ENCODE results near the gene FAXDC2.

Gene FAXDC2

DNA sequence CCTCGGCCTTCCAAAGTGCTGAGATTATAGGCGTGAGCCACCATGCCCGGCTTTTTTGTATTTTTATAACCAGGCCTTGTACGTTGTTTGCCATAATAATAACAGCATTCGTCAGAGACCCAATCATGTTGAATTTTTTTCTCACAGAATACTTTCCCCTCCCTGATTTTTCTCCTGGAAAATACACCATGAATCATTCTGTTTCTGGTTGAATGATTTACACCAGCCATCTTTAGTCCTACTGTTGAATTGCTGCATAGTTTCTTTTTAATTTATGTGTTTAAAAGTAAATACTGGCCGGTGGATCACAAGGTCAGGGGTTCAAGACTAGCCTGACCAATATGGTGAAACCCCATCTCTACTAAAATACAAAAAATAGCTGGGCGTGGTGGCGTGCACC lies 11.5 kb upstream of the FAXDC2 start:
- DNase-seq = no peak
- 85% methylated on average over 7 of the region's 8 CpGs for WGBS (ENCODE audit: insufficient coverage)
- H3K36me3 ChIP-seq (ENCODE audit: control insufficient read depth in 4 of 4, insufficient read depth in 4 of 4, low read length in 3 of 4) = peaks cover 8 to 36% (median 24%) of the 10 kb centered on the region in 4 experiments
- POLR2A ChIA-PET = no interaction called here
- H3K27ac ChIP-seq (ENCODE audit: insufficient read depth in 1 of 2, low read depth in 1 of 2, low read length in 2 of 2, poor library complexity in 1 of 2, severe bottlenecking in 2 of 2) = no peak overlapping the region
- peaks cover 24 to 38% (median 32%) of the 10 kb centered on the region in 4 experiments for H3K4me1 ChIP-seq (ENCODE audit: control extremely low read depth in 1 of 4, control insufficient read depth in 4 of 4, insufficient read depth in 4 of 4, low read length in 3 of 4)
- no peaks in the 10 kb centered on the region for H3K9me3 ChIP-seq (ENCODE audit: control extremely low read depth in 1 of 5, control insufficient read depth in 4 of 5, insufficient read depth in 2 of 5, low read depth in 1 of 5, low read length in 4 of 5)
- peak overlapping the region in 1 of 7 experiments; percentile 92 for H3K4me3 ChIP-seq (ENCODE audit: control insufficient read depth in 1 of 7, extremely low read depth in 1 of 7, insufficient read depth in 4 of 7, low read depth in 2 of 7, low read length in 6 of 7)
- no peaks in the 10 kb centered on the region for H3K27me3 ChIP-seq (replicated peaks in 2 of 5; ENCODE audit: control insufficient read depth in 4 of 5, insufficient read depth in 5 of 5, low read length in 4 of 5)
- CTCF ChIA-PET = interaction anchor here (0.8 kb wide), 1 partner anchor 103 kb away, joined by 3 read pairs; no protein-coding TSS in a partner anchor

DNA sequence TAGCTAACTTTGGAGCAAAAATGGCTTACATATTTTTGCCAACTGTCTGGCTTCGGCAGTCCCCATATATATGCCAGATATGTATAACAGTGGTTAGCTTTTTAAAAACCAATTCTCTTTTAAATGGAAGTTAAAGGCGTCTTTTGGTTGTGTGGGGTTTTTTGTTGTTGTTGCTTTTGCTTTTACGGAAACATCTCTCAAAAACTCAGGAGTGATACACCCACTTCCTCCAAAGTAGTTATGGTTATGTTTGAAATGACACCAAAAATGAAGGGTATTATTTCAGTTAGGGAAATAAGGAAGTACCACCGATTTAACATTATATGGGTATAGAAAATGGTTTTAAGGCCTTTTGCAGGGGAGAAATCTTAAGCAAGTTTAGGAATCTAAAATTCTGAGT lies 10.4 kb upstream of the FAXDC2 start:
- peak overlapping the region in 6 of 7 experiments; percentile 82 to 100 (median 94) for H3K4me3 ChIP-seq (ENCODE audit: control insufficient read depth in 1 of 7, extremely low read depth in 1 of 7, insufficient read depth in 4 of 7, low read depth in 2 of 7, low read length in 6 of 7)
- H3K4me1 ChIP-seq (ENCODE audit: control extremely low read depth in 1 of 4, control insufficient read depth in 4 of 4, insufficient read depth in 4 of 4, low read length in 3 of 4) = peaks cover 28 to 41% (median 35%) of the 10 kb centered on the region in 4 experiments
- WGBS (ENCODE audit: insufficient coverage) = 0% methylated on average over 1 of the region's 4 CpGs
- no peaks in the 10 kb centered on the region for H3K9me3 ChIP-seq (ENCODE audit: control extremely low read depth in 1 of 5, control insufficient read depth in 4 of 5, insufficient read depth in 2 of 5, low read depth in 1 of 5, low read length in 4 of 5)
- ChIA-PET POLR2A (no interaction called here), CTCF (no interaction called here)
- peak overlapping the region; percentile 18 to 98 for H3K27ac ChIP-seq (ENCODE audit: insufficient read depth in 1 of 2, low read depth in 1 of 2, low read length in 2 of 2, poor library complexity in 1 of 2, severe bottlenecking in 2 of 2)
- DNase-seq = peak in 2 of 3 donors; percentile 61 to 76
- H3K36me3 ChIP-seq (ENCODE audit: control insufficient read depth in 4 of 4, insufficient read depth in 4 of 4, low read length in 3 of 4) = peaks cover 5 to 29% (median 16%) of the 10 kb centered on the region in 4 experiments
- H3K27me3 ChIP-seq (replicated peaks in 2 of 5; ENCODE audit: control insufficient read depth in 4 of 5, insufficient read depth in 5 of 5, low read length in 4 of 5) = no peaks in the 10 kb centered on the region

DNA sequence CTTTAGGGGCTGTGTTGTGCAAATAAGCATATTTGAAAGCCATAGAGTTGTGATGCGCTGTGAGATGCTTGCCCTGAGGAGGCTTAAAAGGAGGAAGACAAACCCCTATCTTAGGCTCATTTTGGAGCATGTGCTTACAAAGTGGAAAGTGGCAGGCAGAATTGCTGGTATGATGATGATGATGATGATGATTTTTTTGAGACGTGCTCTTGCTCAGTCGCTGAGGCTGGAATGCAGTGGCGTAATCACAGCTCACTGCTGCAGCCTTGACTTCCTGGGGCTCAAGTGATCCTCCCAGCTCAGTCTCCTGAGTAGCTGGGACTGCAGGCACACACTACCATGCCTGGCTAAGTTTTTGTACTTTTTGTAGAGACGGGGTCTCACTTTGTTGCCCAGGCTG lies 9.7 kb upstream of the FAXDC2 start:
- peak overlapping the region; percentile 95 to 98 for H3K27ac ChIP-seq (ENCODE audit: insufficient read depth in 1 of 2, low read depth in 1 of 2, low read length in 2 of 2, poor library complexity in 1 of 2, severe bottlenecking in 2 of 2)
- CTCF ChIA-PET = no interaction called here
- POLR2A ChIA-PET = no interaction called here
- H3K9me3 ChIP-seq (ENCODE audit: control extremely low read depth in 1 of 5, control insufficient read depth in 4 of 5, insufficient read depth in 2 of 5, low read depth in 1 of 5, low read length in 4 of 5) = no peaks in the 10 kb centered on the region
- peak overlapping the region in 6 of 7 experiments; percentile 82 to 100 (median 94) for H3K4me3 ChIP-seq (ENCODE audit: control insufficient read depth in 1 of 7, extremely low read depth in 1 of 7, insufficient read depth in 4 of 7, low read depth in 2 of 7, low read length in 6 of 7)
- WGBS (ENCODE audit: insufficient coverage) = 55% methylated on average over 5 of the region's 5 CpGs
- H3K36me3 ChIP-seq (ENCODE audit: control insufficient read depth in 4 of 4, insufficient read depth in 4 of 4, low read length in 3 of 4) = peaks cover 0 to 23% (median 12%) of the 10 kb centered on the region in 4 experiments
- H3K4me1 ChIP-seq (ENCODE audit: control extremely low read depth in 1 of 4, control insufficient read depth in 4 of 4, insufficient read depth in 4 of 4, low read length in 3 of 4) = peaks cover 28 to 41% (median 35%) of the 10 kb centered on the region in 4 experiments
- no peaks in the 10 kb centered on the region for H3K27me3 ChIP-seq (replicated peaks in 2 of 5; ENCODE audit: control insufficient read depth in 4 of 5, insufficient read depth in 5 of 5, low read length in 4 of 5)
- no peak for DNase-seq

- CTCF ChIA-PET = interaction anchor here (1.0 kb wide), 1 partner anchor 8 kb away, joined by 3 read pairs; no protein-coding TSS in a partner anchor
Measured at GRCh38 chr5:154858972-154859871, 8.8 kb upstream of the FAXDC2 start.

DNA sequence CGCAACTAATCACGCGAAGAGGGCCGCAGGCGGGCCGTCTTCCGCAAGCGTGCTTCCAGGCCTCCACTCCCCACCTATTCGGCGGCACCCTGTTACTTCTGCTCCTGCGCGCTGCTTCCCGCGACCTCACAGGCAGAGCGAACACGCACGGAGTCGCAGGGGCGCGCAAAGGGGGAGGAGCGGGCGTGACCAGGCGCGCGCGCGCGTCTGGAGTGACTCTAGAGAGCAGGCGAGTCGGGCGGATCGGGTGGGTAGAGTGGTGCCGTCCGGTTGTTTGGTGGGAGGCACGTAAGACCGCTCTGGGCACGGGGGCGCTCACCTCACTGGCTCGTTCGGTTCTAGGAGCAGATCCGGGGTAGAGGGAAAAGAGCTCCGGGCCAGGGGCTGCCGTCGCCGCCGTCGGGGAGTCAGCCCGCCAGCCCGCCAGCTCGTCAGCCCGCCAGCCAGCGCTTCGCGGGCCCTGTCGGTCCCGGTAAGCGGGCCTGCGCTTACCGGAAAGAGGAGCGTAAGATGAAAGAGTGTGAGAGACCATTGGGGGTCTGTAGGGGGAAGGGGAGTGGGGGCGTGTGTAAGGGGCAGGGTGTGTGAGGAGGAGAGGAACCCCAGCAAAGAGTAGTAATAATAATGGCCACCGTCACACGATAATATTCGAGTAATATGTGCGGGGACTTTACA lies 8.0 kb upstream of the FAXDC2 start, which contains the start of gene CNOT8:
Gene CNOT8 (plus strand): TSS at position 331 of the 675 bp plus-strand sequence. CDS start 4,652 bp downstream, outside the sequence.
- H3K27me3 ChIP-seq (replicated peaks in 2 of 5; ENCODE audit: control insufficient read depth in 4 of 5, insufficient read depth in 5 of 5, low read length in 4 of 5) = no peaks in the 10 kb centered on the region
- CTCF ChIA-PET = interaction anchor here (1.0 kb wide), 1 partner anchor 9 kb away, joined by 3 read pairs; no protein-coding TSS in a partner anchor
- H3K9me3 ChIP-seq (ENCODE audit: control extremely low read depth in 1 of 5, control insufficient read depth in 4 of 5, insufficient read depth in 2 of 5, low read depth in 1 of 5, low read length in 4 of 5) = no peaks in the 10 kb centered on the region
- H3K4me1 ChIP-seq (ENCODE audit: control extremely low read depth in 1 of 4, control insufficient read depth in 4 of 4, insufficient read depth in 4 of 4, low read length in 3 of 4) = peaks cover 28 to 41% (median 35%) of the 10 kb centered on the region in 4 experiments
- DNase-seq = peak; percentile 99
- H3K4me3 ChIP-seq (ENCODE audit: control insufficient read depth in 1 of 7, extremely low read depth in 1 of 7, insufficient read depth in 4 of 7, low read depth in 2 of 7, low read length in 6 of 7) = peak within 1 kb of the TSS; percentile 80 to 100 (median 92)
- H3K36me3 ChIP-seq (ENCODE audit: control insufficient read depth in 4 of 4, insufficient read depth in 4 of 4, low read length in 3 of 4) = peaks cover 0 to 10% (median 4%) of the 10 kb centered on the region in 4 experiments
- WGBS (ENCODE audit: insufficient coverage) = under 1% methylated on average over 47 of the region's 65 CpGs
- peak within 1 kb of the TSS; percentile 95 to 98 for H3K27ac ChIP-seq (ENCODE audit: insufficient read depth in 1 of 2, low read depth in 1 of 2, low read length in 2 of 2, poor library complexity in 1 of 2, severe bottlenecking in 2 of 2)
- POLR2A ChIA-PET = interaction anchor here (0.7 kb wide), 1 partner anchor 21 kb away, joined by 3 read pairs; no protein-coding TSS in a partner anchor

More at GRCh38 chr5:154858972-154859871, 8.8 kb upstream of the FAXDC2 start:
- H3K9me3 ChIP-seq (ENCODE audit: control extremely low read depth in 1 of 5, control insufficient read depth in 4 of 5, insufficient read depth in 2 of 5, low read depth in 1 of 5, low read length in 4 of 5) = no peaks in the 10 kb centered on the region
- DNase-seq = peak in 2 of 3 donors; percentile 58 to 68
- H3K36me3 ChIP-seq (ENCODE audit: control insufficient read depth in 4 of 4, insufficient read depth in 4 of 4, low read length in 3 of 4) = peaks cover 0 to 15% (median 8%) of the 10 kb centered on the region in 4 experiments
- H3K27me3 ChIP-seq (replicated peaks in 2 of 5; ENCODE audit: control insufficient read depth in 4 of 5, insufficient read depth in 5 of 5, low read length in 4 of 5) = no peaks in the 10 kb centered on the region
- peak overlapping the region; percentile 95 to 98 for H3K27ac ChIP-seq (ENCODE audit: insufficient read depth in 1 of 2, low read depth in 1 of 2, low read length in 2 of 2, poor library complexity in 1 of 2, severe bottlenecking in 2 of 2)
- peaks cover 28 to 41% (median 35%) of the 10 kb centered on the region in 4 experiments for H3K4me1 ChIP-seq (ENCODE audit: control extremely low read depth in 1 of 4, control insufficient read depth in 4 of 4, insufficient read depth in 4 of 4, low read length in 3 of 4)
- POLR2A ChIA-PET = interaction anchor here (0.7 kb wide), 1 partner anchor 20 kb away, joined by 3 read pairs; no protein-coding TSS in a partner anchor
- H3K4me3 ChIP-seq (ENCODE audit: control insufficient read depth in 1 of 7, extremely low read depth in 1 of 7, insufficient read depth in 4 of 7, low read depth in 2 of 7, low read length in 6 of 7) = peak overlapping the region; percentile 25 to 100 (median 92)
- WGBS (ENCODE audit: insufficient coverage) = under 1% methylated on average over 18 of the region's 26 CpGs

DNA sequence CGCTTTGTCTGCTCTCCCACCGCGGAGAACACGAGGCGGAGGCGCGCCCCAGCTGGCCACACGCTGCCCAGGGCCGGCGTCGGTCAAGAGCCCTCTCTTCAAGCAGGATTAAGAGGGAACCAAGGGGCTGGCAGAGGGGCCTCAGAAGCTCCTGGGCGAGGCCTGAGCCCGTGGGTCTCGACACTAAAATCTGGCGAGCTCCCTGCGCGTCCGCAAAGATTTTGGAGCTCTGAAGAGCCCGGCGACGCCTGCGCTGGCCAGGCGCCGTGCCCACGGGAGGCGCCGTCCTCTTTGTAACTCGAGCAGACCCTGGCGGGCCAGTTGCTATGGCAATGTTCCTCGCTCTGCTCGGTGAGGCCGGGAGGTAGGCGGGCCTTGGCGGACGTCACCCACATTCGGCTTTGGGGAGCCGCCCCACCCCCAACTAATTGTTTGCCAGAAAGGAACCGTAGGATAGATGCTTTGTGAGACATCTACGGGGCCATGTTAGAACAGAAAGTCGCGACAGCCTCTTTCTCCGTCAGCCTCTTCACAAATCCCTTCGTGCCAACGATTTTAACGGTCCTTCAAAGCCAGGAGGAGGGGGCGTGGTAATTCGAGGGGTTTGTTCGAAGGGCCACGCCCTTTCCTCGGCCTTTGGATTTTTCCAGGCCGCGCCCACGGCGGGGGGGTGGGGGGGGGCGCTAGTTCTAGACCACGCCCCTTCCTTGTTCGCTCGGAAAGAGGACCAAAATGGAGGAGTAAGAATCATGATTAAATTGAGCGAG lies 7.3 kb upstream of the FAXDC2 start:
- no peaks in the 10 kb centered on the region for H3K9me3 ChIP-seq (ENCODE audit: control extremely low read depth in 1 of 5, control insufficient read depth in 4 of 5, insufficient read depth in 2 of 5, low read depth in 1 of 5, low read length in 4 of 5)
- no peaks in the 10 kb centered on the region for H3K27me3 ChIP-seq (replicated peaks in 2 of 5; ENCODE audit: control insufficient read depth in 4 of 5, insufficient read depth in 5 of 5, low read length in 4 of 5)
- peaks cover 28 to 41% (median 35%) of the 10 kb centered on the region in 4 experiments for H3K4me1 ChIP-seq (ENCODE audit: control extremely low read depth in 1 of 4, control insufficient read depth in 4 of 4, insufficient read depth in 4 of 4, low read length in 3 of 4)
- WGBS (ENCODE audit: insufficient coverage) = 0% methylated on average over 38 of the region's 59 CpGs
- ChIA-PET CTCF (interaction anchor here (0.6 to 1.6 kb wide), 7 partner anchors 10 to 397 kb away, joined by 3 to 5 read pairs (median 3); no protein-coding TSS in a partner anchor), POLR2A (interaction anchor here (0.5 kb wide), 1 partner anchor 16 kb away, joined by 4 read pairs; no protein-coding TSS in a partner anchor)
- DNase-seq = peak; percentile 94 to 98 (median 97)
- peaks cover 0 to 3% (median 0%) of the 10 kb centered on the region in 4 experiments for H3K36me3 ChIP-seq (ENCODE audit: control insufficient read depth in 4 of 4, insufficient read depth in 4 of 4, low read length in 3 of 4)
- peak overlapping the region; percentile 80 to 100 (median 92) for H3K4me3 ChIP-seq (ENCODE audit: control insufficient read depth in 1 of 7, extremely low read depth in 1 of 7, insufficient read depth in 4 of 7, low read depth in 2 of 7, low read length in 6 of 7)
- peak overlapping the region; percentile 95 to 98 for H3K27ac ChIP-seq (ENCODE audit: insufficient read depth in 1 of 2, low read depth in 1 of 2, low read length in 2 of 2, poor library complexity in 1 of 2, severe bottlenecking in 2 of 2)
